HEK293T (cell line): ENCODE data around the gene CLCN7.

Source experiments
- ELF4 ChIP-seq: fragments of 450-650 bp; IDR thresholded peaks from 2 replicates; pipeline ENCODE4 v1.6.1; 2017; ENCODE audit warnings: antibody characterized with exemption
- FOXA1 ChIP-seq: fragments of 450-650 bp; IDR thresholded peaks from 2 replicates; pipeline ENCODE4 v1.6.1; 2016; ENCODE audit warnings: mild to moderate bottlenecking
- FOXK2 ChIP-seq: fragments of 450-650 bp; IDR thresholded peaks from 2 replicates; pipeline ENCODE4 v1.6.1; 2016; ENCODE audit warnings: mild to moderate bottlenecking
- NFRKB ChIP-seq: fragments of 450-650 bp; IDR thresholded peaks from 2 replicates; pipeline ENCODE4 v1.6.1; 2016; ENCODE audit warnings: mild to moderate bottlenecking, moderate library complexity
- SP1 ChIP-seq: fragments of 450-650 bp; IDR thresholded peaks from 2 replicates; pipeline ENCODE4 v1.6.1; 2017
- SUZ12 ChIP-seq: fragments of 450-650 bp; IDR thresholded peaks from 2 replicates; pipeline ENCODE4 v1.6.1; 2016; ENCODE audit warnings: mild to moderate bottlenecking
- TARDBP ChIP-seq: fragments of 450-650 bp; IDR thresholded peaks from 2 replicates; pipeline ENCODE4 v1.6.1; 2016

DNA sequence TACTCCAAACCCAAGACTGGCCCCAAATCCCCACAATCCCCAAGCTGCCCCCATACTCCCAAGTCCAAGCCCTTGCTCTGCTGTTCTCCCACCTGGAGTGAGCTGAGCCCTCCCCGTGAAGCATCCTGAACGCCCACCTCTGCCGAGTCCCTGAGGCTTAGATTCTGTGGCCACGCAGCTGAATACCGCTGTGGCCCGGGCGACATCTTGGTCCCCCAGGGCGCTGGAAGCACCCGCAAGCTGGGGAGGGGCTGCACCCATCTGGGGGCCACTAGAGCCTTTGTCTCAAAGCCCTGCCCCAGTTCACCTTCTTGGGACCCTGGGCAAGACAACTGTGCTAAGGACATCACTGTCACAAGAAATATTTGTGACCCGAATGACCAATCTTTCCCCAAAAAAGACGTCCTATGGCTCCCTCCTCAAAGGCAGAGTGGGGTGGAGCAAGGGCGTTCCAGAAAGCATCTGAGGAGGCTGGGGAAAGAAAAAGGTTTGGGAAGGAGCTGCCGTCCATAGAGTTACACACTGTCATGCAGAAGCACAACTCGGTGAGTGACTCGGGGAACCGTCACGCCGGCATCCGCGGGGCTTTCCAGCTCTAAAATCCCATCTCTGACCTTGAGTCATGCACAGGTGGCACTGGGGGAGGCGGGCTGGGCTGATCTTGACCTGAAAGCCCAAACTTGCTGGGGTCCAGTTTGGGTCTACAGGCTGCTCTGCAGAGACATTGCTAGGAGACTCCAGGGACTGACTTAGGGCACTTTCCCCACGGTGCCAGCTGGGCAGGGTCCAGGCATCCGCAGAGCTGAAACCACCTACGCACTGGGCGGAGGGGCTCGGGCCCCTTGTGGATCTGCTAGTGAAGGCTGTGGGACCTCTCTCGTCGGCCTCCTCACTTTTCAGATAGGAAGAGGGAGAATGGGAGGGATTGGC, 7.3 kb upstream of the CLCN7 start:
- TF ChIP-seq FOXK2 (no peak), ELF4 (no peak), NFRKB (no peak), SUZ12 (no peak), FOXA1 (no peak), SP1 (no peak), TARDBP (no peak)
